PFSK-1 (cell line): ENCODE results near the gene PFDN4.

Experiments
- FOXP2 ChIP-seq: optimal IDR thresholded peaks from 2 replicates; pipeline ENCODE3; 2011; ENCODE audit warnings: borderline replicate concordance, control low read depth, inconsistent platforms; ENCODE audit not compliant: insufficient read depth; ENCODE audit errors: extremely low read length, extremely low read depth
- POLR2AphosphoS5 ChIP-seq: IDR thresholded peaks from 2 replicates; pipeline ENCODE4 v1.6.1; 2012; ENCODE audit warnings: low read depth, mild to moderate bottlenecking, control low read depth, low read length, moderate library complexity
- REST ChIP-seq, 2 experiments: IDR thresholded peaks; 2 replicates each; pipeline versions ENCODE4 v1.6.1 to v1.8.0; 2011 to 2012; ENCODE audit warnings: low read depth in 2 of 2, low read length in 2 of 2, control low read depth in 1 of 2, inconsistent platforms in 1 of 2, mild to moderate bottlenecking in 1 of 2, moderate library complexity in 1 of 2; ENCODE audit not compliant: insufficient read depth in 1 of 2
- SIN3A ChIP-seq: IDR thresholded peaks from 2 replicates; pipeline ENCODE4 v1.6.1; 2012; ENCODE audit warnings: mild to moderate bottlenecking, low read length, moderate library complexity, borderline replicate concordance; ENCODE audit not compliant: insufficient read depth
- TAF1 ChIP-seq: IDR thresholded peaks from 2 replicates; pipeline ENCODE4 v1.6.1; 2012; ENCODE audit warnings: low read length, control low read depth, borderline replicate concordance; ENCODE audit not compliant: insufficient read depth

Gene PFDN4

GRCh38 chr20:54161008-54161820 is 46.7 kb upstream of the PFDN4 start:
- TF ChIP-seq TAF1 (no peak), REST (IDR thresholded peaks at IDR 0.05; ENCODE audit: insufficient read depth in 1 of 2, low read depth in 2 of 2, low read length in 2 of 2) (no peak), POLR2AphosphoS5 (no peak), SIN3A (no peak), FOXP2 (no peak)

GRCh38 chr20:54161821-54162149 is 46.1 kb upstream of the PFDN4 start:
- TF ChIP-seq REST (IDR thresholded peaks at IDR 0.05; ENCODE audit: insufficient read depth in 1 of 2, low read depth in 2 of 2, low read length in 2 of 2) (no peak), TAF1 (no peak), SIN3A (no peak), FOXP2 (no peak), POLR2AphosphoS5 (no peak)

- no peak for TF ChIP-seq TAF1
- TF ChIP-seq REST (IDR thresholded peaks at IDR 0.05; ENCODE audit: insufficient read depth in 1 of 2, low read depth in 2 of 2, low read length in 2 of 2), result no peak
- TF ChIP-seq FOXP2, result no peak
- no peak for TF ChIP-seq SIN3A
- TF ChIP-seq POLR2AphosphoS5, result no peak
Observed at GRCh38 chr20:54162378-54163009, 45.4 kb upstream of the PFDN4 start.

GRCh38 chr20:54163402-54163801 is 44.5 kb upstream of the PFDN4 start:
- TF ChIP-seq POLR2AphosphoS5, result no peak
- TF ChIP-seq FOXP2, result no peak
- TF ChIP-seq TAF1, result no peak
- no peak for TF ChIP-seq REST (IDR thresholded peaks at IDR 0.05; ENCODE audit: insufficient read depth in 1 of 2, low read depth in 2 of 2, low read length in 2 of 2)
- TF ChIP-seq SIN3A, result no peak
